Chondrocyte (in vitro differentiated cells): ENCODE data around the gene NARS2. TPM values are rescaled to one million over a fixed set of nuclear protein-coding genes. Genes with fewer than 3 reads are reported as not detected.

Source experiments
- DNase-seq: peaks from one replicate; pipeline ENCODE4 v3.0.0; 2021; ENCODE audit warnings: mixed read lengths, low spot score
- H3K27ac Mint-ChIP-seq: one replicate; pipeline ENCODE4 v1.8.0; 2021; ENCODE audit warnings: mild to moderate bottlenecking, moderate library complexity, mixed read lengths; ENCODE audit not compliant: unreplicated experiment
- H3K27me3 Mint-ChIP-seq: 2 replicates; pipeline ENCODE4 v1.8.0; 2021; ENCODE audit warnings: low read depth, mixed read lengths
- H3K36me3 Mint-ChIP-seq: 2 replicates; pipeline ENCODE4 v1.8.0; 2021; ENCODE audit warnings: low read depth, mixed read lengths
- H3K4me1 Mint-ChIP-seq: 2 replicates; pipeline ENCODE4 v1.8.0; 2021; ENCODE audit warnings: low read depth, mild to moderate bottlenecking, mixed read lengths
- H3K4me3 Mint-ChIP-seq: one replicate; pipeline ENCODE4 v1.8.0; 2021; ENCODE audit warnings: mild to moderate bottlenecking, moderate library complexity, mixed read lengths; ENCODE audit not compliant: unreplicated experiment
- H3K9me3 Mint-ChIP-seq: 2 replicates; pipeline ENCODE4 v1.8.0; 2021; ENCODE audit warnings: low read depth, mixed read lengths
- CTCF ChIP-seq: fragments of 200-600 bp; sonication (generic); IDR thresholded peaks from 2 replicates; pipeline ENCODE4 v1.5.0; 2021; ENCODE audit warnings: antibody characterized with exemption, mild to moderate bottlenecking, moderate library complexity
- total RNA-seq: library from RNA; stranded (reverse); gene quantifications from 3 replicates; pipeline ENCODE4 v1.2.1, GENCODE V29; 2021

NARS2 gene
- total RNA-seq, 1 donor from 2014 or later, result 12.4 TPM

GRCh38 chr11:78583889-78584288 is 9.2 kb upstream of the NARS2 start:
- peaks cover 9% of the 10 kb centered on the region for H3K36me3 Mint-ChIP-seq
- no peak overlapping the region for H3K27ac Mint-ChIP-seq
- DNase-seq, result no peak
- H3K4me3 Mint-ChIP-seq, result no peak overlapping the region
- peaks cover 25% of the 10 kb centered on the region for H3K9me3 Mint-ChIP-seq
- no peak for TF ChIP-seq CTCF
- peaks cover 13% of the 10 kb centered on the region for H3K27me3 Mint-ChIP-seq
- no peaks in the 10 kb centered on the region for H3K4me1 Mint-ChIP-seq

- H3K27me3 Mint-ChIP-seq, result no peaks in the 10 kb centered on the region
- H3K4me3 Mint-ChIP-seq, result no peak overlapping the region
- H3K9me3 Mint-ChIP-seq, result peaks cover 1% of the 10 kb centered on the region
- no peak for DNase-seq
- no peaks in the 10 kb centered on the region for H3K36me3 Mint-ChIP-seq
- no peak overlapping the region for H3K27ac Mint-ChIP-seq
- H3K4me1 Mint-ChIP-seq, result peaks cover 14% of the 10 kb centered on the region
- no peak for TF ChIP-seq CTCF
Measured at GRCh38 chr11:78577495-78577894, 2.8 kb upstream of the NARS2 start.

- TF ChIP-seq CTCF, result no peak
- Mint-ChIP-seq H3K27me3 (no peaks in the 10 kb centered on the region), H3K4me1 (peaks cover 14% of the 10 kb centered on the region), H3K36me3 (no peaks in the 10 kb centered on the region), H3K9me3 (no peaks in the 10 kb centered on the region), H3K4me3 (no peak overlapping the region), H3K27ac (no peak overlapping the region)
- DNase-seq, result no peak
Measured at GRCh38 chr11:78576549-78577097, 2.0 kb upstream of the NARS2 start.

GRCh38 chr11:78575478-78575877 is 814 bp upstream of the NARS2 start:
- Mint-ChIP-seq H3K9me3 (no peaks in the 10 kb centered on the region), H3K4me3 (peak overlapping the region; percentile 98), H3K27ac (peak overlapping the region; percentile 95), H3K27me3 (no peaks in the 10 kb centered on the region), H3K36me3 (peaks cover 6% of the 10 kb centered on the region), H3K4me1 (peaks cover 14% of the 10 kb centered on the region)
- DNase-seq, result no peak
- TF ChIP-seq CTCF, result no peak

GRCh38 chr11:78573681-78574080 is 983 bp downstream of the NARS2 start:
- H3K9me3 Mint-ChIP-seq, result no peaks in the 10 kb centered on the region
- H3K4me3 Mint-ChIP-seq, result peak overlapping the region; percentile 98
- no peak for DNase-seq
- peaks cover 11% of the 10 kb centered on the region for H3K36me3 Mint-ChIP-seq
- no peak for TF ChIP-seq CTCF
- H3K27me3 Mint-ChIP-seq, result no peaks in the 10 kb centered on the region
- peaks cover 14% of the 10 kb centered on the region for H3K4me1 Mint-ChIP-seq
- H3K27ac Mint-ChIP-seq, result peak overlapping the region; percentile 95
